PC-3 (cell line): ENCODE data around the gene ATF1. TPM values are rescaled to one million over a fixed set of nuclear protein-coding genes. Genes with fewer than 3 reads are reported as not detected.
A peak's percentile ranks its signal among the peaks of the same experiment; 100 is the strongest.
"Not testable (repeated sequence)": the region's sequence is repeated elsewhere in the genome, so short reads cannot be mapped to it uniquely, and the experiment has no call there.

Experiments
- ATAC-seq: fragments of 200-7000 bp; cut with Tn5 transposase; 2 replicates; pipeline ENCODE4 v1.9.1; 2020; ENCODE audit warnings: mild to moderate bottlenecking, moderate library complexity
- BruUV-seq: library from RNA; stranded (reverse); fragments of 400-500 nt; replicated peaks from 2 replicates; lab custom pipeline; 2021; lab: Mats Ljungman, UMichigan
- CTCF ChIA-PET: fragments of 300-600 bp; sonication (Branson Sonifier 250); formaldehyde crosslinking; loops from one replicate; lab custom pipeline; 2022; ENCODE audit warnings: antibody characterized with exemption; lab: Charles Lee
- POLR2A ChIA-PET: fragments of 300-600 bp; sonication (Branson Sonifier 250); formaldehyde crosslinking; loops from one replicate; lab custom pipeline; 2022; ENCODE audit warnings: antibody characterized with exemption; ENCODE audit not compliant: unreplicated experiment; lab: Charles Lee
- DNase-seq: peaks from one replicate; pipeline ENCODE4 v3.0.0-alpha.2; 2015
- H2AFZ ChIP-seq: fragments of 300-600 bp; sonication (generic); 2 replicates; pipeline ENCODE4 v1.6.0; 2016; ENCODE audit warnings: antibody characterized with exemption, low read length
- H3F3A ChIP-seq: fragments of 300-600 bp; sonication (generic); one replicate; pipeline ENCODE4 v1.6.0; 2017; ENCODE audit warnings: antibody characterized with exemption, low read length, control low read depth, mild to moderate bottlenecking; ENCODE audit not compliant: unreplicated experiment
- H3K27ac ChIP-seq: fragments of 300-600 bp; sonication (generic); 2 replicates; pipeline ENCODE4 v1.5.1; 2016; ENCODE audit warnings: mild to moderate bottlenecking, low read length
- H3K27me3 ChIP-seq: fragments of 300-600 bp; sonication (generic); 2 replicates; pipeline ENCODE4 v1.6.1; 2016; ENCODE audit warnings: low read length, mixed read lengths
- H3K36me3 ChIP-seq: fragments of 300-600 bp; sonication (generic); 2 replicates; pipeline ENCODE4 v1.6.1; 2016; ENCODE audit warnings: low read depth, mixed run types, low read length, mixed read lengths
- H3K4me1 ChIP-seq: fragments of 300-600 bp; sonication (generic); 2 replicates; pipeline ENCODE4 v1.5.1; 2016; ENCODE audit warnings: low read length; ENCODE audit not compliant: insufficient read depth
- H3K4me2 ChIP-seq: fragments of 300-600 bp; sonication (generic); 2 replicates; pipeline ENCODE4 v1.6.0; 2016; ENCODE audit warnings: low read length
- H3K4me3 ChIP-seq: fragments of 300-600 bp; sonication (generic); 2 replicates; pipeline ENCODE4 v1.5.1; 2016; ENCODE audit warnings: mild to moderate bottlenecking, low read length, mixed read lengths
- H3K79me2 ChIP-seq: fragments of 300-600 bp; sonication (generic); 2 replicates; pipeline ENCODE4 v1.6.1; 2017; ENCODE audit warnings: low read length, mixed read lengths
- H3K9ac ChIP-seq: fragments of 300-600 bp; sonication (generic); 2 replicates; pipeline ENCODE4 v1.6.0; 2016; ENCODE audit warnings: mild to moderate bottlenecking, low read length
- H3K9me2 ChIP-seq: fragments of 300-600 bp; sonication (generic); replicated peaks from 2 replicates; pipeline ENCODE4 v1.6.1; 2016; ENCODE audit warnings: mixed run types, low read length, mixed read lengths
- H3K9me3 ChIP-seq: fragments of 300-600 bp; sonication (generic); 2 replicates; pipeline ENCODE4 v1.6.1; 2016; ENCODE audit warnings: low read length, mixed read lengths
- H4K20me1 ChIP-seq: fragments of 300-600 bp; sonication (generic); 2 replicates; pipeline ENCODE4 v1.6.1; 2016; ENCODE audit warnings: low read length, mixed read lengths
- CTCF ChIP-seq: fragments of 300-600 bp; sonication (generic); conservative IDR thresholded peaks from 2 replicates; pipeline ENCODE4 v1.5.1; 2017; ENCODE audit warnings: antibody characterized with exemption, low read depth, mild to moderate bottlenecking, low read length
- EZH2 ChIP-seq: fragments of 300-600 bp; sonication (generic); IDR thresholded peaks from one replicate; pipeline ENCODE4 v1.6.1; 2017; ENCODE audit warnings: antibody characterized with exemption, mild to moderate bottlenecking, low read length; ENCODE audit not compliant: unreplicated experiment
- EZH2phosphoT487 ChIP-seq: fragments of 300-600 bp; sonication (generic); IDR thresholded peaks from 2 replicates; pipeline ENCODE4 v1.6.1; 2018; ENCODE audit warnings: mild to moderate bottlenecking, antibody characterized with exemption, low read length, borderline replicate concordance
- intact Hi-C: fragments of 100-400 bp; cut with micrococcal nuclease; formaldehyde crosslinking; loops from 2 replicates; pipeline ENCODE4 v1.9.0; 2023
- total RNA-seq: library from RNA; depleted of rRNA; stranded (reverse); fragments of >200 nt; gene quantifications from 2 replicates; pipeline ENCODE4 v1.2.3, GENCODE V29; 2014

ATF1 gene
- total RNA-seq, 1 experiment from 2014 or later = 67.2 TPM

DNA sequence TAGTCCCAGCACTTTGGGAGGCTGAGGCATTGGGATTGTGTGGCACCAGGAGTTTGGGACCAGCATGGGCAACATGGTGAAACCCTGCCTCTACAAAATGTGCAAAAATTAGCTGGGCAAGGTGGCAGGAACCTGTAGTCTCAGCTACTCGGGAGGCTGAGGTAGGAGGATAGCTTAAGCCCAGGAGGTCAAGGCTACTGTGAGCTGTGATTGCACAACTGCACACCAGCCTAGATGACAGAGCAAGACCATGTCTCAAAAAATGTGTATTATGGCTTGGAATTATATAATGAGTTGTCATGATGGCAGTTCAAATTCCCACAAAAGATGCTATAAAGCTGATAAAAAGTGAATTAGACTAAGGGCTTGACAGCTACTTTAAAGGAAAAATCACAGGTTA lies 58.2 kb downstream of the ATF1 start:
- Histone ChIP-seq H3K27me3 (no peaks in the 10 kb centered on the region), H3K4me2 (no peak overlapping the region), H3K79me2 (no peaks in the 10 kb centered on the region), H4K20me1 (no peaks in the 10 kb centered on the region), H3K4me1 (no peaks in the 10 kb centered on the region), H3K9me3 (no peaks in the 10 kb centered on the region), H3K36me3 (no peaks in the 10 kb centered on the region; the same call in 1 of the 2 replicates), H3K27ac (no peak overlapping the region), H3K4me3 (no peak overlapping the region), H3K9ac (no peak overlapping the region), H3K9me2 (no peaks in the 10 kb centered on the region), H2AFZ (no peak overlapping the region), H3F3A (no peaks in the 10 kb centered on the region)
- POLR2A ChIA-PET = no interaction called here
- TF ChIP-seq CTCF = no peak
- TF ChIP-seq EZH2 = no peak
- TF ChIP-seq EZH2phosphoT487 = no peak
- CTCF ChIA-PET = no interaction called here
- ATAC-seq (no peak), DNase-seq (no peak)
- intact Hi-C loops = no loop called here
- BruUV-seq = no TSS peak

- H3K4me1 ChIP-seq, ATAC-seq, BruUV-seq: not testable (repeated sequence)
Measured at GRCh38 chr12:50823724-50824123, 59.8 kb downstream of the ATF1 start.

GRCh38 chr12:50824914-50825313 lies 61.0 kb downstream of the ATF1 start:
- no peaks in the 10 kb centered on the region for H3K79me2 ChIP-seq
- no peak overlapping the region for H3K27ac ChIP-seq
- H3F3A ChIP-seq = no peaks in the 10 kb centered on the region
- H3K36me3 ChIP-seq = no peaks in the 10 kb centered on the region; the same call in 1 of the 2 replicates
- H3K4me2 ChIP-seq = no peak overlapping the region
- TF ChIP-seq EZH2phosphoT487 (no peak), CTCF (no peak)
- no peak overlapping the region; the same call in 1 of the 2 replicates for H2AFZ ChIP-seq
- no peak for DNase-seq
- no peaks in the 10 kb centered on the region for H3K9me2 ChIP-seq
- peak; percentile 66 for ATAC-seq
- CTCF ChIA-PET = interaction anchor here (0.6 to 2.6 kb wide), 7 partner anchors 28 to 243 kb away, joined by 4 to 56 read pairs (median 10); no protein-coding TSS in a partner anchor
- intact Hi-C loops = loop anchor here (1.0 to 5.0 kb wide), 4 partner anchors 60 to 517 kb away; no protein-coding TSS in a partner anchor
- no peaks in the 10 kb centered on the region for H3K4me1 ChIP-seq
- no peak overlapping the region for H3K4me3 ChIP-seq
- BruUV-seq = no TSS peak
- POLR2A ChIA-PET = interaction anchor here (0.6 kb wide), 2 partner anchors 61 to 1024 kb away, joined by 6 to 11 read pairs; partner anchors contain the start of gene ATF1
- no peaks in the 10 kb centered on the region for H4K20me1 ChIP-seq
- no peaks in the 10 kb centered on the region for H3K27me3 ChIP-seq
- H3K9me3 ChIP-seq = no peaks in the 10 kb centered on the region
- H3K9ac ChIP-seq = no peak overlapping the region

More at GRCh38 chr12:50823724-50824123, 59.8 kb downstream of the ATF1 start:
- H3K79me2 ChIP-seq, H3K9me2 ChIP-seq, DNase-seq, H3F3A ChIP-seq, H3K4me3 ChIP-seq, H3K9ac ChIP-seq, H4K20me1 ChIP-seq, H3K36me3 ChIP-seq, H3K27ac ChIP-seq, H3K9me3 ChIP-seq, intact Hi-C loops, H2AFZ ChIP-seq, H3K27me3 ChIP-seq, H3K4me2 ChIP-seq, POLR2A ChIA-PET: not testable (repeated sequence)
- CTCF ChIA-PET = interaction anchor here (0.5 kb wide), 1 partner anchor 55 kb away, joined by 3 read pairs; no protein-coding TSS in a partner anchor
